Fibroblast of skin of right quadriceps (primary cell): Measurements from ENCODE around the gene KRT17.
"Not testable (repeated sequence)": the region's sequence is repeated elsewhere in the genome, so short reads cannot be mapped to it uniquely, and the experiment has no call there.

Experiments used
- DNase-seq: peaks from one replicate; pipeline ENCODE4 v3.0.0-alpha.2; 2013

KRT17 gene

DNA sequence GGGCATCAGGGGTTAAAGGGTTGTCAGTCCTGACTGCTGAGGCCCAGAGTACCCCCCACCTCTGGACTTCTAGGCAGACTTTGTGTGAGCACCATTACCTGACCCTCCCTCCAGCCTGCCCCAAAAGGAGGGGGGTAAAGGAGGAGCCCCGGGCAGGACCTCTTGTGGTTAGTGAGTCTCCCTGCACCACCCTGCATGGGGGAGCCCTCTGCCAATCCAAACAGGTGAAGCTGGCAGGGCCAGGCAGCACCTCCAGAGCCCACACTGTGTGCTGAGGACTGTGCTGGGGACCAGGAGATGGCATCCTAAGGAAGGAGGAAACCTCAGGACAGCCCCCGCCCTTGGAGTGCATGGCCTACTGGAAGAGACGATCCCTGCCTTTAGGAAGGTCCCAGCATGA, 35.1 kb downstream of the KRT17 start:
- DNase-seq: no peak

DNA sequence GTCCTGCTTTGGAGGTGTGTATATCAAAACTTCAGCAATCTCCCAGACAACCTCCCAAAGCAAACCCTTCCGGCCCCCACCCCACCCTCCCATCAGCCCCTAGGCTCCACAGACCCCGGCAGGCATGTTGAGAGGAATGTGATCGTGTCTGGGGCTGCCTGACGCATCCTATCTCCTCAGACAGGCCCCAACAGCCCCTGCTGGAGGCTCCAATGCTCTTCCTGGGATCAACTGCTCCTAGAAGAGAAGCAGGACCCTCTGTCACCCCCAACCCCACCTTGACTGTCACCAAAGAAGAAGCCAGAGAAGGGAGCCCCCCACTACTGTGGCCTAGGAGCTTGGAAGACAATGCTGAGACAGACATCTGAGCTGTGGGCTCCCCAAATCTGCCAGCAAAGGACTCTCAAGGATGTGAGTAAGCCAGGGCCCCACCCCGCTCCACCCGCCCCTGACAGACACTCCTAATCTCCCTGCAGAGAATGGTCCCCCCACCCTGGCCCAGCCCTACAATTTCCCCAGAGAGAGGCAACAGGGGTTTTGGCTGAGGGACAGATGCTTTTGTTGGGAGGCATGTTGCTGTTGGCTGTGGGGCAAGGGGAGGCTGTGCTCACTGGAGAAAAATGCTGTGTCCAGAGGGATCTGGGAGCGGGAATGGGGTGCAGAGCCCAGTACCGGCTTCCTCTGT, 36.1 kb downstream of the KRT17 start:
- DNase-seq: no peak

GRCh38 chr17:41586863-41587495, 37.4 kb downstream of the KRT17 start, which contains the start of gene KRT14:
KRT14 (minus strand) TSS chr17:41586895; CDS start chr17:41586834, 61 bp downstream.
- no peak for DNase-seq

DNA sequence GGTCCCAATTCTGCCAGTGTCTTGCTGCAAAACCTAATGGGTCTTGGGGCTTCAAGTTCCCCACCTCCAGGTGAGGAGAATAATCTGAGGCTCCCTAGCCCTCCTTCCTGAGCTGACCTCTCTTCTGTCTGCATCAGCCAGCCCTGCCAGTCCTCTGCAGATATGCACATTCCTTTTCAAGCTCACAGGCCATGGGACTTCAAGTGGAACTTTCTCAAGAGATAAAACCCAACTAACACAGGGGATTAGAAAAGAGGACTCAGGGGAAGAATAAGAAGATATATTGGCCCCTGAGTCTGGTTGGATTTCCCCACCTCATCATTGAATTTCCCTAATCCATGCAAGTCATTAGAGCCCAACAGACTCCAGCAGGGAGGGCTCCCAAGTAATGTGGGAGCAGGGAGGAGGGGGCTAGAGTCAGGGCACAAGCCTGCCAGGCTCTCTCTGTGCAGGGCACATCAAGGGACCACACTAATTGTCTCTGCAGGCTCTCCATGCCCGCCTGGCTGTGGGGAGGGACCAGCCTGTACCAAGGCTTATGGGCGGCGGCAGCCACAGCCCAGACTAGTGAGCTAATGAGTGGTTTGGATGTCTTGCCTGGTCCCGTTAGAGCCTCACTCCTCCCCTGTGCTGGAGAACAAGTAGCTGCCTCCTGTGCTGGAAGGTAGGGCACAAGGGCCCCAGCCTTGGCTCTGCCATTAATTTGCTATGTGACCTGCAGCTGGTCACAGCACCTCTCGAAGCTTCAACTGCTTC, 38.9 kb downstream of the KRT17 start:
- DNase-seq: no peak

- DNase-seq: not testable (repeated sequence)
Observed at GRCh38 chr17:41584331-41584927, 39.9 kb downstream of the KRT17 start.

DNA sequence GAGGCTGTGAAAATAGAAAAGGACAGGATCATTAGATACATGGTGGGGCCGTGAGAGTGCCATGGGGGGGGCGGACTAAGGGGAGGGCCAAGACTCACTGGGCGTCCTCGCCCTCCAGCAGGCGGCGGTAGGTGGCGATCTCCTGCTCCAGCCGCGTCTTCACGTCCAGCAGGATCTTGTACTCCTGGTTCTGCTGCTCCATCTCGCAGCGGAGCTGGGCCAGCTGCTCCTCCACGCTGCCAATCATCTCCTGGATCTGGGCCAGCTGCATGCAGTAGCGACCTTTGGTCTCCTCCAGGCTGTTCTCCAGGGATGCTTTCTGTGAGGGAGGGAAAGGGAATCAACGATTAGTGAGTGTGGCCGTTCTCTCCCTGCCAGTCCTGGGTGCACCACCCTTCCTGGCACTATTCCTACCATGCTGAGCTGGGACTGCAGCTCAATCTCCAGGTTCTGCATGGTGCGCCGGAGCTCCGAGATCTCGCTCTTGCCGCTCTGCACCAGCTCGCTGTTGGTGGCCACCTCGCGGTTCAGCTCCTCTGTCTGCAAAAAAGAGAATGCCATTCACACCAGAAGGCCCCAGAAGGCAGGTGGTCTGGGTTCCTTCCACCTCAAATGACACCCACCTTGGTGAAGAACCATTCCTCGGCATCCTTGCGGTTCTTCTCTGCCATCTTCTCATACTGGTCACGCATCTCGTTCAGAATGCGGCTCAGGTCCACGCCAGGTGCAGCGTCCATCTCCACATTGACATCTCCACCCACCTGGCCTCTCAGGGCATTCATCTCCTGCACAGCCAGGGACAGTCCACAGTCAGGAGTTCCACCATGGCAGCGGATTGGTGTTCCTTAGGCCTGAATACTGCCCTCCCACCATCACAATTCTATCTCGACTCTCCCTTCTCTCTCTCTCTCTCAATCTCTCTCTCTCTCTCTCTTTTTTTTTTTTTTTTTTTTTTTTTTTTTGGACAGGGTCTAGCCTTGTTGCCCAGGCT, 40.9 kb downstream of the KRT17 start:
- DNase-seq: no peak

- DNase-seq: not testable (repeated sequence)
Observed at GRCh38 chr17:41582061-41582968, 42.1 kb downstream of the KRT17 start.

DNA sequence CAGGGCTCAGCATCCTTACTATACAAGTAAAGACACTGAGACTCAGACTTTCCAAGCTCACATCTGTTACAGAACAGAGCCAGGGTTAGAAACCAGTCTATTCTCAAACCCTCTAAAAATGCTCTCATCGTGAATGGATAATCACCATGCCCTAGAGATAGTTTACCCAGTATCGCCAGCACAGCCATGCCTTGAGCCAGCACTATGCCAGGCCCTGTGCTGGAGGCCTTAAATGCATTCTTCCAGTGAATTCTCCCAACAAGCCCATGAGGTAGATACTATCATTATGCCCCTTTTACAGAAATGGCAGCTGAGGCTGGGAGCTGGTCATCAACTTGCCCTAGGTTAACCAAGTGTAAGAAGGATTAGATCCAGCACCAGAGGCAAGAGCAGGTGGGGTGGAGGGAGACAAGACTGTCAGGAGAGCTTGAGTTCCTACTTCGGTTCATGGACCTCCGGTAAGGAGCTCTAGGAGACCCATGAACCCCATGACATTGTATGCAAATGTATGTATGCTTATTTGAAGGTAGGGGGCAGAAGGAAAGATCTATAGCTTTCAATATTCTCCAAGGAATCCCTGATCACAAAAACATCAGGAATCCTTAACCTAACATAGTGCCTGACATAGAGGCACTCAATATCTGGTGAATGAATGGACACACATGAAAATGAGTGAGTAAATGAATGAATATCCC, 42.9 kb downstream of the KRT17 start:
- DNase-seq: no peak

DNA sequence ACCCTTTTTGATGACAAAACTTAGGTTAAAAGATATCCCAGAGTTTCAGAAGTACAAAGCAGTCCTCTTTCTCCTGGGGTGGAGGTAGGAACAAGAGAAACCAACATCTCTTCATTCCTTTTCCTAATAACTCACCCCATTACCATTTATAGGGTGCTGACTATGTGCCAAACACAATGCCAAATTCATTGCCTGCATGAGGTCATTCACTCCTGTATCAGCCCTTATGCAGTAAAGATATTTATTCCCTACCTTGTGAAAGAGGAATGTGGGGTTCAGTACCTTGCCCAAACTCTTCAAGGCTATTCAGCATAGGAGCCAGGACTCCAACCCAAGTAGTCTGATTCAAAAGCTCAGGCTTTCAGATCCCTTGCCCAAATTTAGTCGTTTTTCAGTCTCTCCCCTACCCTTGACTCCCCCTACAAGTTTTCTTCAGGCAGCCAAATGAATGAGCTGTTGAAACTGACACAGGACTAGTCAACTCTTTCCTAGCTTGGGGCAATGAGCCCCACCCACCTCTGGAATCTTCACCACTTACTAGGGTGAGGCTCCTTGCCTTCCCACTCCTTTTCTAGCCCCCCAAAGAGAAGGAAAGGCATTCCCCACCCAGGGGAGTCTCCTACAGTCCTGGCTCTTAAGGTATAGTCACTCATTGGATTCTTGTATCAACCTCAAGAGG, 43.5 kb downstream of the KRT17 start:
- no peak for DNase-seq

DNA sequence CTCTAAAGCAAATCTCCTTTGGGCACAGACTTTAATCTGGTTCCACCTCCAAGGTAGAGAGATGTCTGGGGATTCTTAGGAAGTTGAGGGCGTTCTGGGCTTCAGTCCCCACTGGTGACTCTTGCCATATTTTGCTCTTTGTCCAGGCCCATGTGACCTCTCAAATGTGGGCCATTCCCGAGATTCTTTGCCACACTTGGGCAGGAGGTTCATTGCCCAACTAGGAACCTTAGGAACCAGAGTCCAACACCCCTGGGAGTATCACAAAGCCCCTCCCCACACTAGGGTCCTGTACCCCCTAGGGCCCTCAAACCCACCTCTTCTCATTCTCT, 44.2 kb downstream of the KRT17 start:
- no peak for DNase-seq

DNA sequence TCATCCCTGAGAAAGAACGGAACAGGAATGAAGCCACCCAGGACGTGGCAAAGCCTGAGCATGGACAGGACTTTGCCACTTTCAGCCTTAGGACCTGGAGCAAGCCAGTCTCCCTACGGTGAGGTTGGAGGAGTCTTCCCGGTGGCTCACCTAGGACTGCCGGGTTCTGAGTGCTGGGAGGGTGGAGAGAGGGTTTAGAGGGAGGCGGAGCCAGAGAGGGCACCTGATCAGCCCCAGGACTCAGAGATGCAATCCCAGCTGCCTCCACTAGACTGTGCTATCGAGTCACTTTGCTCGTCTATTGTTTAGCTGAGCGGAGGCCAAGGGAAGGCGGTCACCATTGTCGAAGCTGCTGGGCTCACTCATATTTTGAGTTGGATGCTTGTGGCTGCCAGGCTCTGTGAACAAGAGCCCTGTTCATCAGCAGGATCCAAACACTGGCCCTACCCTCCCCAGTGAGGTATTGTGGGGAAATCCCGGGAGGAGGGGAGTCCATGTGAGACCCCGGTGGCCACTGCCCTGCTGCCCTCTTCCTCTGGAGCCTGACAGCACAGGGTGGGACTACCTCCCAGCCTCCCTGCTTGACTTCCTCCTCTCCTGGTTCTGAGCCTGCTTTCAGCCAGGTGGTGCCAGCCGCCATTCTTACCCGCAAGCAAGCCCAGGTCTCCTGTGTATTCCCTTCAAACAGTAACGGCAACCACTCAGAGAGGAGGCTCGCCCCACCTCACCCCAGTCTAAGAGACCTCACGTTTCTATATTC, 44.7 kb downstream of the KRT17 start:
- peak; percentile 70 for DNase-seq

- DNase-seq: no peak
Observed at GRCh38 chr17:41578971-41579370, 45.4 kb downstream of the KRT17 start.

- no peak for DNase-seq
Observed at GRCh38 chr17:41578538-41578937, 45.8 kb downstream of the KRT17 start.

DNA sequence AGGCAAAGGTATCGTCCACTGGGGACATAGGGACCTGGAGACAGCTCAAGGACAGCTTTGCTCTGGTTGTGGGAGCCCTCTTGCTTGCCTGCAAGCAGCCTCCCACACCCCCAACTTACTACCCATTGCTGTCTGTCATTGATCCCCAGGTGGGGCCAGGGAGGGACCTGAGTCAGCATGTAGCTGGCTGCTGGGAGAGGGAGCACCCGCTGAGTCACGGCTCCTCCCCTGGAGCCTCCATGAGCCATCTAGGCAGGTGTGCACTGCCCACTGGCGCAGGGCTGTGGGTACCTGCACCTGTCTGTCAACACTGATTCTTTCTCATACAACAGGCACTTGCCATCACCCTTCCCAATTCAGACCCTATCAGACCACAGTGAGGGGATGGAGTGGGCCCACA, 47.6 kb downstream of the KRT17 start:
- not testable (repeated sequence) for DNase-seq

- no peak for DNase-seq
Observed at GRCh38 chr17:41575336-41575735, 49.0 kb downstream of the KRT17 start.

DNA sequence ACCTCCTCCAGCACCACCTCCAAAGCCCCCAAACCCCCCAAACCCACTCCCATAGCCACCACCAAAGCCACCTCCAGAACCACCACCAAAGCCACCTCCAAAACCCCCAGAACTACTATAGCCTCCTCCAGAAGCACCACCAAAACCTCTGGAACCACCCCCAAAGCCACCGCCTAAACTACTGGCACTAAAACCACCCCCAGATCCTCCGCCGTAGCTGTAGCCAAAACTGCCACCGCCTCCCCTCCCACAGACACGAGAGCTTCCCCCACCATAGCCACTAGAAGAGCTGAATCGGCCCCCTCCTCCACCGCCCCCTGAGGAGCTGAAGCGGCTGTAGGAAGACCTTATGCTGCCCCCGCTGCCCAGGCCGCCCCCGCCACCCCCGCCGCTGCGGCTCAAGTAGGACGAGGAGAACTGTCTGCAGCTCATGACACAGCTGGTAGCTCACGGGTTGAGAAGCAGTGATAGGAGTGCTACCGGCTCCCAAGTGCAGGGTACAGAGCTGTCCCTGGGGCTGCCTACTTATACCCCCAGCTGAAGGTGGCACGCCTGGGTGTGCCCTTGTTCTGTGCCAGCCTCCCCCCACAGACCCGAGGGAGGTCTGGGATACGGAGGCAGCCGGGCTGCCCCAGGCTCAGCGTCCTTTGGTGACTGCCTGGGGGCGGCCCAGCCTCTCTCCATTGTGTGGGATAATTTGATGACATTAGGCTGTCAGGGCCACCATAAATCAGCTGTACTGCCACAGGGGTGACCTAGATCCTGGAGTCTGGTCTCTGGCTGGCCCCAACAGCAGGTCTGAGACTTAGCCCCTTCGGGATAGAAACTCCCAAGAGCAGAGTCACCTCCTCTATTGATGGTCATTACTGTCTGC, 52.6 kb downstream of the KRT17 start, which contains the start of gene KRT9:
Gene KRT9 (minus strand): TSS at position 499 of the 874 bp plus-strand sequence. CDS start 67 bp downstream, at position 432.
- no peak for DNase-seq
